Choroid plexus epithelial cell (primary cell): Measurements from ENCODE around the gene NUP205.

Experiments
- DNase-seq: peaks from one replicate; pipeline ENCODE4 v3.0.0-alpha.2; 2010; ENCODE audit warnings: low read depth
- H3K4me3 ChIP-seq: 2 replicates; pipeline ENCODE4 v1.5.1; 2011; ENCODE audit warnings: low read depth, mild to moderate bottlenecking, control low read depth, low read length, moderate library complexity
- TF ChIP-seq, protein P1 (sequence below): conservative IDR thresholded peaks from 2 replicates; pipeline ENCODE4 v1.5.1; 2011; ENCODE audit warnings: low read depth, mild to moderate bottlenecking, control low read depth, inconsistent platforms, low read length, moderate library complexity

The NUP205 gene

DNA sequence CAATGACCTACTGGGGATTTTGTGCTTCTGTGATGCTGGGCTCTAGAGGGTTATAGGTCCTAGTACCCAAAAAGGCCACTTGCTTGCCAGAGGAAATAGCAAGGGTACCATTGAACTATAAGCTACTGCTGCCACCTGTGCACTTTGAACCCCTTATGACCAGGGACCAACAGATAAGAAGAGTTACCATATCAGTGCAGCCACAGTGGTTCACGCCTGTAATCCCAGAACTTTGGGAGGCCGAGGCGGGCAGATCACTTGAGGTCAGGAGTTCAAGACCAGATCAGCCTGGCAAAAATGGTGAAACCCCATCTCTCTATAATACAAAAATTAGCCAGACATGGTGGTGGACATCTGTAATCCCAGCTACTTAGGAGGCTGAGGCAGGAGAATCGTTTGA lies 32.3 kb upstream of the NUP205 start:
- H3K4me3 ChIP-seq: no peak overlapping the region
- no peak for DNase-seq
- TF ChIP-seq, protein P1, sequence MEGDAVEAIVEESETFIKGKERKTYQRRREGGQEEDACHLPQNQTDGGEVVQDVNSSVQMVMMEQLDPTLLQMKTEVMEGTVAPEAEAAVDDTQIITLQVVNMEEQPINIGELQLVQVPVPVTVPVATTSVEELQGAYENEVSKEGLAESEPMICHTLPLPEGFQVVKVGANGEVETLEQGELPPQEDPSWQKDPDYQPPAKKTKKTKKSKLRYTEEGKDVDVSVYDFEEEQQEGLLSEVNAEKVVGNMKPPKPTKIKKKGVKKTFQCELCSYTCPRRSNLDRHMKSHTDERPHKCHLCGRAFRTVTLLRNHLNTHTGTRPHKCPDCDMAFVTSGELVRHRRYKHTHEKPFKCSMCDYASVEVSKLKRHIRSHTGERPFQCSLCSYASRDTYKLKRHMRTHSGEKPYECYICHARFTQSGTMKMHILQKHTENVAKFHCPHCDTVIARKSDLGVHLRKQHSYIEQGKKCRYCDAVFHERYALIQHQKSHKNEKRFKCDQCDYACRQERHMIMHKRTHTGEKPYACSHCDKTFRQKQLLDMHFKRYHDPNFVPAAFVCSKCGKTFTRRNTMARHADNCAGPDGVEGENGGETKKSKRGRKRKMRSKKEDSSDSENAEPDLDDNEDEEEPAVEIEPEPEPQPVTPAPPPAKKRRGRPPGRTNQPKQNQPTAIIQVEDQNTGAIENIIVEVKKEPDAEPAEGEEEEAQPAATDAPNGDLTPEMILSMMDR: no peak

DNA sequence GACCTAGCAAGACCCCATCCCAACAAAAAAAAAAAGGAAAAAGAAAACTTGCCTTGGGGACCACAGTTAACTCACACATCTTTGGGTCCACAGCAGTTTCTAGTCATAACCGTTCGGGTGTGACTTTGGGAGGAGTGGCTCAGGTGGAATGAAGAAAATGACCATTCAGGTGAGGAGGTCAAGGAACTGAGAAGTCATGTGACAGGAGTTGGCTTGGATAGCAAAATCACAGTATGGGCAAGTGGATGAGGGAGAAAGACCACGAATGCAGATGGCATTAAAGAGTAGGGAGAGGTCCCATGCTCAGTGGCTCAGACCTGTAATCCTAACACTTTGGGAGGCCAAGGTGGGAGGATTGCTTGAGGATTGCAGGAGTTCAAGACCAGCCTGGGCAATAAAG lies 30.7 kb upstream of the NUP205 start:
- no peak overlapping the region for H3K4me3 ChIP-seq
- no peak for DNase-seq
- TF ChIP-seq, protein P1: no peak

DNA sequence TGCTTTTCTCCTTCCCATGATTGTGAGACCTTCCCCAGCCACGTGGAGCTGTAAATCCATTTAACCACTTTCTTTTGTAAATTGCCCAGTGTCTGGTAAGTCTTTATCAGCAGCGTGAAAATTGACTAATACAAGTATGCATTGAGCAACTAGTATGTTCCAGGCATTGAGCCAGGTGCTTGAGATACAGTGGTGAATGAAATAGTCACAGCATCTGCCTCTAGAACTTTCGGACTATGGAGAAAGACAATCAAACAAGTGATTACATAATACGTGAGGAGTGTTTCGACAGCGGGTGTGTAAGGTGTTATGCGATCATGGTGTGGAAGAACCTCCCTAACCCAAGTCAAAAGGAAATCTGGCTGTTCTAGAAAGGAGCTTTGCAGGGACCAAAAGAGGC lies 21.6 kb upstream of the NUP205 start:
- no peak overlapping the region for H3K4me3 ChIP-seq
- TF ChIP-seq, protein P1: no peak
- DNase-seq: peak; percentile 91

DNA sequence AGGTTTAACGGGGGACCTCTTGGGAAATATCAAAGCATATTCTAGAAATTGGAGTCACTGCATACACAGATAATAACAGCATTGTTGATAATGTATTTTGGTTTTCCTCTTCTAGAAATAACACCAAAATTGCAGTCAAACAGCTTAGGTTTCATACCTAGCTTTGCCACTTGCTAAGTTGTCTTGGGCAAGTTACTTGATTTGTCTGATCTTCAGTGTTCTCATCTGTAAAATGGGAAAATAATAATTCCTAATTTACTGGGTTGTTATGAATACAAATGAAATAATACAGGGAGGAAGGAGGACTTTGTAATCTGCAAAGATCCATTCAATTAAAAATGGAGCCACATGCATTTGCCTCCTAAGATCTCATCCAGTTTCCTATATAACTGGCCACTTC lies 20.3 kb upstream of the NUP205 start:
- TF ChIP-seq, protein P1: no peak
- no peak overlapping the region for H3K4me3 ChIP-seq
- DNase-seq: no peak

DNA sequence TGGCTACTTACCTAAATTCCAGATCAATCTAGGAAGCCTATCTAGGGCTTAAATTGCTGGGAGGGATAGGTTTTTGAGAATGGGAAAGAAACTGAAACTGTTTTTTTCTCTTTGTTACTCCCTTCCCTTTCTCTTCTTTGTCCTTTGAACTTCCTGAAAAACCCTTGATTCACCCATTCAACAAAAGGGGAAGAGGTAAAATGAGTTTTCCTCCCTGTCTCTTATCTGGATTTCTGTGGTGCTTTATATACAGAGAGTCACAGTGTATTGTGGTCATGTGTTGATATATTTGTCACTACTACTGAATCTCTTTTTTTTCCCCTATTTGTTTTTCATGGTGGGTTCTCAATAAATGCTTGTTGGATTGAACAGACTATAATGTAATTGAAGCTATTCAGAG lies 19.8 kb upstream of the NUP205 start:
- DNase-seq: no peak
- TF ChIP-seq, protein P1: no peak
- H3K4me3 ChIP-seq: no peak overlapping the region

DNA sequence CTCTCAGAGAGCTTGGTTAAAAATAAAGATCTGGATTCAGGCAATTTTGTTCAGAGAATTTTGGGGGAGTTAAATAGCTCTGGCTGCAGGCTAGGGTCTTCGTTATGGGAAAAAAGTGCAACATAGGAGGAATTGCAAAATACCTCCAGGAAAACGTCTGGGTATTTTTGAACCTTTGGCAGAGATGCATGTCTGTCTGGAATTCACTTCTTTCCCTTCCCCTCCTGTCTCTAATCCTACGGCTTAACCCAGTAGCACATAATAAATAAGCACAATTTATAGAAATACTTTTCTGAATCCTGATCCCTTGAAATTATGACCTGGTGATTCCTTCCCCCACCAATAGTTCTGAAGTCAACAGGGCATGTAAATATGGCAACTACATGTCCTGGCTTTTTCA lies 19.3 kb upstream of the NUP205 start:
- no peak for DNase-seq
- no peak overlapping the region for H3K4me3 ChIP-seq
- TF ChIP-seq, protein P1: no peak

DNA sequence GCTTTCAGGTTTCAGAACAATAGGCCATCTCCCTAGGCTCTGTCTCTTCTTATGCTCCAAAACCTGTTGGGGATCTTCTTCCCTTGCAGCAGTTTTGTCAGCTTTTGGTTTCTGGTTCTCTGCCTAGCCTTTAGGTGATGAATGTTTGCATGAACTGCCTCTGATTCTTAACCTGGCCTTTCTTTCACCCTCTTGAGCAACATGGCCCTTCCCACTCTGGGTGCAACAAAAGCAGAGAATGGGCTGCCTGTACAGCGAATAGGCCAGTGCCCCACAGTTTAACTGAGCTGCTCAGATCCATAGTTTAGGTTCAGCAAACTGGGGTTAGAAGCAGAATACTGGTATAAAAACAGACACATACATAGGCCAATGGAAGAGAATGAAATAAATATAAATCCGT lies 18.1 kb upstream of the NUP205 start:
- no peak for DNase-seq
- no peak overlapping the region for H3K4me3 ChIP-seq
- TF ChIP-seq, protein P1: no peak
